MM.1S (cell line): ENCODE data around the gene EVPL.
A peak's percentile ranks its signal among the peaks of the same experiment; 100 is the strongest.

Experiments
- DNase-seq: peaks from one replicate; pipeline ENCODE4 v3.0.0-alpha.2; 2015
- H2AFZ ChIP-seq: fragments of 300-600 bp; sonication (generic); 2 replicates; pipeline ENCODE4 v1.6.0; 2016; ENCODE audit warnings: antibody characterized with exemption, low read length
- H3F3A ChIP-seq: fragments of 300-600 bp; sonication (generic); 2 replicates; pipeline ENCODE4 v1.6.1; 2016; ENCODE audit warnings: mild to moderate bottlenecking, antibody characterized with exemption, low read length, moderate library complexity, mixed read lengths; ENCODE audit not compliant: insufficient read depth
- H3K27ac ChIP-seq: fragments of 300-600 bp; sonication (generic); 2 replicates; pipeline ENCODE4 v1.5.1; 2016; ENCODE audit warnings: mild to moderate bottlenecking, low read length
- H3K27me3 ChIP-seq: fragments of 300-600 bp; sonication (generic); replicated peaks from 2 replicates; pipeline ENCODE4 v1.6.0; 2016; ENCODE audit warnings: low read length; ENCODE audit not compliant: insufficient read depth
- H3K36me3 ChIP-seq: fragments of 300-600 bp; sonication (generic); replicated peaks from 2 replicates; pipeline ENCODE4 v1.6.1; 2016; ENCODE audit warnings: mild to moderate bottlenecking, low read length, mixed read lengths; ENCODE audit not compliant: insufficient read depth
- H3K4me1 ChIP-seq: fragments of 300-600 bp; sonication (generic); 2 replicates; pipeline ENCODE4 v1.6.1; 2016; ENCODE audit warnings: low read length, mixed read lengths
- H3K4me2 ChIP-seq: fragments of 300-600 bp; sonication (generic); 2 replicates; pipeline ENCODE4 v1.6.0; 2016; ENCODE audit warnings: low read depth, low read length
- H3K4me3 ChIP-seq: fragments of 300-600 bp; sonication (generic); 2 replicates; pipeline ENCODE4 v1.5.1; 2016; ENCODE audit warnings: low read length, mixed read lengths
- H3K79me2 ChIP-seq: fragments of 300-600 bp; sonication (generic); 2 replicates; pipeline ENCODE4 v1.6.1; 2016; ENCODE audit warnings: mixed run types, low read length, mixed read lengths
- H3K9ac ChIP-seq: fragments of 300-600 bp; sonication (generic); 2 replicates; pipeline ENCODE4 v1.6.1; 2016; ENCODE audit warnings: low read length, mixed read lengths
- H3K9me2 ChIP-seq: fragments of 300-600 bp; sonication (generic); replicated peaks from 2 replicates; pipeline ENCODE4 v1.6.1; 2016; ENCODE audit warnings: mild to moderate bottlenecking, low read length, mixed read lengths; ENCODE audit not compliant: insufficient read depth
- H3K9me3 ChIP-seq: fragments of 300-600 bp; sonication (generic); replicated peaks from 2 replicates; pipeline ENCODE4 v1.6.1; 2016; ENCODE audit warnings: mild to moderate bottlenecking, low read length, mixed read lengths; ENCODE audit not compliant: insufficient read depth
- H4K20me1 ChIP-seq: fragments of 300-600 bp; sonication (generic); 2 replicates; pipeline ENCODE4 v1.6.1; 2016; ENCODE audit warnings: mild to moderate bottlenecking, low read length, moderate library complexity, mixed read lengths; ENCODE audit not compliant: insufficient read depth
- EZH2 ChIP-seq: fragments of 300-600 bp; sonication (generic); optimal IDR thresholded peaks from 2 replicates; pipeline ENCODE3; 2017; ENCODE audit warnings: low read depth, mild to moderate bottlenecking, antibody characterized with exemption, low read length, mixed read lengths
- EZH2phosphoT487 ChIP-seq: fragments of 300-600 bp; sonication (generic); IDR thresholded peaks from 2 replicates; pipeline ENCODE4 v1.6.1; 2018; ENCODE audit warnings: antibody characterized with exemption, low read length
- TF ChIP-seq, protein P1 (sequence below): fragments of 300-600 bp; sonication (generic); IDR thresholded peaks from 2 replicates; pipeline ENCODE4 v1.5.1; 2016; ENCODE audit warnings: antibody characterized with exemption, low read length, mixed read lengths

The EVPL gene

GRCh38 chr17:75983501-75984181 lies 43.5 kb downstream of the EVPL start:
- Histone ChIP-seq H3K27me3 (no peaks in the 10 kb centered on the region), H3F3A (no peaks in the 10 kb centered on the region), H3K27ac (no peak overlapping the region), H3K4me3 (no peak overlapping the region), H3K9me3 (no peaks in the 10 kb centered on the region), H3K79me2 (peaks cover 16% of the 10 kb centered on the region), H3K9me2 (no peaks in the 10 kb centered on the region), H4K20me1 (no peaks in the 10 kb centered on the region), H2AFZ (no peak overlapping the region), H3K36me3 (no peaks in the 10 kb centered on the region), H3K4me1 (no peaks in the 10 kb centered on the region), H3K4me2 (no peak overlapping the region), H3K9ac (no peak overlapping the region)
- TF ChIP-seq, protein P1, sequence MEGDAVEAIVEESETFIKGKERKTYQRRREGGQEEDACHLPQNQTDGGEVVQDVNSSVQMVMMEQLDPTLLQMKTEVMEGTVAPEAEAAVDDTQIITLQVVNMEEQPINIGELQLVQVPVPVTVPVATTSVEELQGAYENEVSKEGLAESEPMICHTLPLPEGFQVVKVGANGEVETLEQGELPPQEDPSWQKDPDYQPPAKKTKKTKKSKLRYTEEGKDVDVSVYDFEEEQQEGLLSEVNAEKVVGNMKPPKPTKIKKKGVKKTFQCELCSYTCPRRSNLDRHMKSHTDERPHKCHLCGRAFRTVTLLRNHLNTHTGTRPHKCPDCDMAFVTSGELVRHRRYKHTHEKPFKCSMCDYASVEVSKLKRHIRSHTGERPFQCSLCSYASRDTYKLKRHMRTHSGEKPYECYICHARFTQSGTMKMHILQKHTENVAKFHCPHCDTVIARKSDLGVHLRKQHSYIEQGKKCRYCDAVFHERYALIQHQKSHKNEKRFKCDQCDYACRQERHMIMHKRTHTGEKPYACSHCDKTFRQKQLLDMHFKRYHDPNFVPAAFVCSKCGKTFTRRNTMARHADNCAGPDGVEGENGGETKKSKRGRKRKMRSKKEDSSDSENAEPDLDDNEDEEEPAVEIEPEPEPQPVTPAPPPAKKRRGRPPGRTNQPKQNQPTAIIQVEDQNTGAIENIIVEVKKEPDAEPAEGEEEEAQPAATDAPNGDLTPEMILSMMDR, result no peak
- no peak for TF ChIP-seq EZH2phosphoT487
- no peak for TF ChIP-seq EZH2
- DNase-seq, result no peak

GRCh38 chr17:75981019-75981615 lies 46.0 kb downstream of the EVPL start:
- TF ChIP-seq, protein P1, result no peak
- TF ChIP-seq EZH2 (no peak), EZH2phosphoT487 (no peak)
- Histone ChIP-seq H3K9me3 (no peaks in the 10 kb centered on the region), H3K9ac (no peak overlapping the region), H3K4me2 (no peak overlapping the region), H3K4me1 (no peaks in the 10 kb centered on the region), H4K20me1 (no peaks in the 10 kb centered on the region), H3K27me3 (no peaks in the 10 kb centered on the region), H3K9me2 (no peaks in the 10 kb centered on the region), H2AFZ (no peak overlapping the region), H3K79me2 (peaks cover 21% of the 10 kb centered on the region), H3K27ac (no peak overlapping the region), H3F3A (no peaks in the 10 kb centered on the region), H3K36me3 (no peaks in the 10 kb centered on the region), H3K4me3 (no peak overlapping the region)
- no peak for DNase-seq

DNA sequence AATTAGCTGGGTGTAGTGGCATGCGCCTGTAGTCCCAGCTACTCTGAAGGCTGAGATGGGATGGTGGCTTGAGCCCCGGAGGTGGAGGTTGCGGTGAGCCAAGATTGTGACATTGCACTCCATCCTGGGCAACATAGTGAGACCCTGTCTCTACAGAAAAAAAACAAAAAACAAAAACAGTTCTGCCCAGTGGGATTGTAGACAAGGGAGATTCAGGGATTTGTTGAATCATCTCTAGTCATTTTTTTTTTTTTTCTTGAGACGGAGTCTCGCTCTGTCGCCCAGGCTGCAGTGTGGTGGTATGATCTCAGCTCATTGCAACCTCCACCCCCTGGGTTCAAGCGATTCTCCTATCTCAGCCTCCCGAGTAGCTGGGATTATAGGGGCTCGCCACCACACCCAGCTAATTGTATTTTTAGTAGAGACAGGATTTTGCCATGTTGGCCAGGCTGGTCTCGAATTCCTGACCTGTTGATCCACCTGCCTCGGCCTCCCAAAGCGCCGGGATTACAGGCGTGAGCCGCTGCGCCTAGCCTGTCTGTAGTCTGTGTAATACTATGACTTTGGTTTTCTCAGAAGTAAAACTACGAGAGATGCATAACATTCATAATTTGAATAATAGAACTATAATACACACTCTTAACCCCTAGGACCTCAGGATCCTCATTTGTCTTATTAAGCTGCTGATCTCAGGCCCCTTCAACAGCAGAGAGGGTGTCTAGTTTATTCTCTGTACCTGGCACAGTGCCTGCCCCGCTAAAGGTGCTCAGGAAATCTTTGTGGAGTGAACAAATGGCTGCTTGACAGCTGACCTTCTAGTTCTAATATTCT lies 46.7 kb downstream of the EVPL start:
- no peaks in the 10 kb centered on the region for H3F3A ChIP-seq
- H3K27me3 ChIP-seq, result no peaks in the 10 kb centered on the region
- H3K79me2 ChIP-seq, result peaks cover 21% of the 10 kb centered on the region
- no peaks in the 10 kb centered on the region for H3K9me2 ChIP-seq
- H4K20me1 ChIP-seq, result no peaks in the 10 kb centered on the region
- H3K4me1 ChIP-seq, result no peaks in the 10 kb centered on the region
- TF ChIP-seq, protein P1, result no peak
- TF ChIP-seq EZH2, result no peak
- TF ChIP-seq EZH2phosphoT487, result no peak
- peak overlapping the region; percentile 84; the same call in 1 of the 2 replicates for H3K27ac ChIP-seq
- no peak for DNase-seq
- H2AFZ ChIP-seq, result peak overlapping the region; percentile 99
- peak overlapping the region; percentile 95 for H3K4me3 ChIP-seq
- no peaks in the 10 kb centered on the region for H3K36me3 ChIP-seq
- H3K9ac ChIP-seq, result peak overlapping the region; percentile 98
- peak overlapping the region; percentile 71; the same call in 1 of the 2 replicates for H3K4me2 ChIP-seq
- H3K9me3 ChIP-seq, result no peaks in the 10 kb centered on the region
